Heart left ventricle (tissue), 13 donors: ENCODE measurements around the gene NT5C3B.
"Not testable (repeated sequence)": the region's sequence is repeated elsewhere in the genome, so short reads cannot be mapped to it uniquely, and the experiment has no call there.

Source experiments
- POLR2A ChIP-seq, 2 donors: fragments of 450-650 bp; IDR thresholded peaks; one replicate each; pipeline ENCODE4 v1.6.1; 2017; ENCODE audit warnings: antibody characterized with exemption in 2 of 2, mild to moderate bottlenecking in 2 of 2, moderate library complexity in 2 of 2
- TF ChIP-seq, protein P1 (sequence below), 12 donors: fragments of 200-600 bp; sonication (generic) in 4 of 12; IDR thresholded peaks; one replicate each; pipeline versions ENCODE4 v1.5.0 to v1.8.0; 2018 to 2022; ENCODE audit warnings: antibody characterized with exemption in 12 of 12, mild to moderate bottlenecking in 5 of 12
- donor health status: ischemic (EF 13 %, LVEDD 7.1; RV severe dilation, severe dysfunction).
- donor health status: DM: no; HTN: yes; CAD: no.
- donor health status: DM: no; HTN: no; CAD: no.
- donor health status: ischemic (EF 25% LVEDD 6.9; RV normal size, moderate dysfunction).
- donor health status: ischemic (EF 25% LVEDD 5.7; RV mildly dilated, moderate dysfunction).
- donor health status: ischemic (EF 35%, LVEDD 5.7; RV mildly dilated, moderate dysfunction).
- donor health status: nonischemic (EF 11% LVEDD 7.7; RV severe dilation, severe dysfunction).
- donor health status: DM: yes; HTN: yes; CAD: no.
- donor health status: PGD.
- donor health status: ischemic (EF 29% LVEDD 5.4; RV normal size, mild dysfunction).
- donor health status: nonischemic (EF 23%, LVEDD 6.1; RV moderate dilation, normal function).

DNA sequence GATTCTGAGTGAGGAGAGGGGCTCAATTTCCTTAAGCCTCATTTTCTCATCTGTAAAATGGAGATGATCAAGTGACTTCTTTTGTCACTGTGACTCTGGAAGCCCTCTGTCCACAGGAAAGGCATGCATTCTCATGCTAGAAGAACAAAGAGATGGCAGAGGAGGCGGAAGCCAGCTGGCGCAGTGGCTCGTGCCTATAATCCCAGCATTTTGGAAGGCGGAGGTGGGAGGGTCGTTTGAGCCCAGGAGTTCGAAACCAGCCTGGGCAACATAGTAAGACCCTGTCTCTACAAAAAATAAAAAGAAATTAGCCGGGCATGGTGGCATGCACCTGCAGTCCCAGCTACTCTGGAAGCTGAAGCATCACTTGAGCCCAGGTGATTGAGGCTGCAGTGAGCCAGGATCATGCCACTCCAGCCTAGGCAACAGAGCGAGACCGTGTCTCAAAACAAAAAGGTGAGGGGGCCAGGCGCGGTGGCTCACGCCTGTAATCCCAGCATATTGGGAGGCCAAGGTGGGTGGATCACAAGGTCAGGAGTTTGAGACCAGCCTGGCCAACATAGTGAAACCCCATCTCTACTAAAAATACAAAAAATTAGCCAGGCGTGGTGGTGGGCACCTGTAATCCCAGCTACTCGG is 59.7 kb downstream of the NT5C3B start:
- TF ChIP-seq, protein P1, sequence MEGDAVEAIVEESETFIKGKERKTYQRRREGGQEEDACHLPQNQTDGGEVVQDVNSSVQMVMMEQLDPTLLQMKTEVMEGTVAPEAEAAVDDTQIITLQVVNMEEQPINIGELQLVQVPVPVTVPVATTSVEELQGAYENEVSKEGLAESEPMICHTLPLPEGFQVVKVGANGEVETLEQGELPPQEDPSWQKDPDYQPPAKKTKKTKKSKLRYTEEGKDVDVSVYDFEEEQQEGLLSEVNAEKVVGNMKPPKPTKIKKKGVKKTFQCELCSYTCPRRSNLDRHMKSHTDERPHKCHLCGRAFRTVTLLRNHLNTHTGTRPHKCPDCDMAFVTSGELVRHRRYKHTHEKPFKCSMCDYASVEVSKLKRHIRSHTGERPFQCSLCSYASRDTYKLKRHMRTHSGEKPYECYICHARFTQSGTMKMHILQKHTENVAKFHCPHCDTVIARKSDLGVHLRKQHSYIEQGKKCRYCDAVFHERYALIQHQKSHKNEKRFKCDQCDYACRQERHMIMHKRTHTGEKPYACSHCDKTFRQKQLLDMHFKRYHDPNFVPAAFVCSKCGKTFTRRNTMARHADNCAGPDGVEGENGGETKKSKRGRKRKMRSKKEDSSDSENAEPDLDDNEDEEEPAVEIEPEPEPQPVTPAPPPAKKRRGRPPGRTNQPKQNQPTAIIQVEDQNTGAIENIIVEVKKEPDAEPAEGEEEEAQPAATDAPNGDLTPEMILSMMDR (IDR thresholded peaks at IDR 0.05) = not testable (repeated sequence)
- TF ChIP-seq POLR2A (IDR thresholded peaks at IDR 0.05) = not testable (repeated sequence)
